ENCODE data around the gene MCM5.

MCM5 gene

GRCh38 chr22:35403356-35403755, 3.4 kb downstream of the MCM5 start:
- no peak for DNase-seq (ENCODE audit: low spot score)

- DNase-seq (ENCODE audit: low spot score) = no peak
These were observed 4.2 kb downstream of the MCM5 start for GRCh38 chr22:35404176-35404575.

GRCh38 chr22:35406443-35406842, 6.5 kb downstream of the MCM5 start:
- no peak for DNase-seq (ENCODE audit: low spot score)

- no peak for DNase-seq (ENCODE audit: low spot score)
These were observed 7.4 kb downstream of the MCM5 start for GRCh38 chr22:35407362-35407761.

- peak; percentile 18 for DNase-seq (ENCODE audit: low spot score)
These were observed 10.1 kb downstream of the MCM5 start for GRCh38 chr22:35409783-35410662.

- DNase-seq (ENCODE audit: low spot score) = no peak
These were observed 10.7 kb downstream of the MCM5 start for GRCh38 chr22:35410663-35411034.

- no peak for DNase-seq (ENCODE audit: low spot score)
These were observed 11.2 kb downstream of the MCM5 start for GRCh38 chr22:35411102-35411501.

- no peak for DNase-seq (ENCODE audit: low spot score)
These were observed 13.7 kb downstream of the MCM5 start for GRCh38 chr22:35413624-35414023.

- DNase-seq (ENCODE audit: low spot score) = no peak
These were observed 17.7 kb downstream of the MCM5 start for GRCh38 chr22:35417606-35418005.

- DNase-seq (ENCODE audit: low spot score) = no peak
These were observed 18.1 kb downstream of the MCM5 start for GRCh38 chr22:35418088-35418487.

- no peak for DNase-seq (ENCODE audit: low spot score)
These were observed 18.8 kb downstream of the MCM5 start for GRCh38 chr22:35418731-35419130.

GRCh38 chr22:35419756-35420155, 19.8 kb downstream of the MCM5 start:
- no peak for DNase-seq (ENCODE audit: low spot score)

- no peak for DNase-seq (ENCODE audit: low spot score)
These were observed 21.2 kb downstream of the MCM5 start for GRCh38 chr22:35421121-35421520.

GRCh38 chr22:35422145-35422544, 22.2 kb downstream of the MCM5 start:
- DNase-seq (ENCODE audit: low spot score) = no peak

GRCh38 chr22:35422936-35423335, 23.0 kb downstream of the MCM5 start:
- DNase-seq (ENCODE audit: low spot score) = no peak

- DNase-seq (ENCODE audit: low spot score) = no peak
These were observed 24.1 kb downstream of the MCM5 start for GRCh38 chr22:35424081-35424480.

GRCh38 chr22:35424761-35425160, 24.8 kb downstream of the MCM5 start:
- no peak for DNase-seq (ENCODE audit: low spot score)

GRCh38 chr22:35425546-35425945, 25.6 kb downstream of the MCM5 start:
- no peak for DNase-seq (ENCODE audit: low spot score)

- DNase-seq (ENCODE audit: low spot score) = no peak
These were observed 26.2 kb downstream of the MCM5 start for GRCh38 chr22:35425971-35426800.

- DNase-seq (ENCODE audit: low spot score) = no peak
These were observed 26.8 kb downstream of the MCM5 start for GRCh38 chr22:35426801-35427140.

GRCh38 chr22:35430897-35431322, 31.0 kb downstream of the MCM5 start:
- DNase-seq (ENCODE audit: low spot score) = peak; percentile 54

- DNase-seq (ENCODE audit: low spot score) = no peak
These were observed 31.7 kb downstream of the MCM5 start for GRCh38 chr22:35431483-35432227.
